ENCODE data around the gene MAP3K1.

MAP3K1 gene

DNA sequence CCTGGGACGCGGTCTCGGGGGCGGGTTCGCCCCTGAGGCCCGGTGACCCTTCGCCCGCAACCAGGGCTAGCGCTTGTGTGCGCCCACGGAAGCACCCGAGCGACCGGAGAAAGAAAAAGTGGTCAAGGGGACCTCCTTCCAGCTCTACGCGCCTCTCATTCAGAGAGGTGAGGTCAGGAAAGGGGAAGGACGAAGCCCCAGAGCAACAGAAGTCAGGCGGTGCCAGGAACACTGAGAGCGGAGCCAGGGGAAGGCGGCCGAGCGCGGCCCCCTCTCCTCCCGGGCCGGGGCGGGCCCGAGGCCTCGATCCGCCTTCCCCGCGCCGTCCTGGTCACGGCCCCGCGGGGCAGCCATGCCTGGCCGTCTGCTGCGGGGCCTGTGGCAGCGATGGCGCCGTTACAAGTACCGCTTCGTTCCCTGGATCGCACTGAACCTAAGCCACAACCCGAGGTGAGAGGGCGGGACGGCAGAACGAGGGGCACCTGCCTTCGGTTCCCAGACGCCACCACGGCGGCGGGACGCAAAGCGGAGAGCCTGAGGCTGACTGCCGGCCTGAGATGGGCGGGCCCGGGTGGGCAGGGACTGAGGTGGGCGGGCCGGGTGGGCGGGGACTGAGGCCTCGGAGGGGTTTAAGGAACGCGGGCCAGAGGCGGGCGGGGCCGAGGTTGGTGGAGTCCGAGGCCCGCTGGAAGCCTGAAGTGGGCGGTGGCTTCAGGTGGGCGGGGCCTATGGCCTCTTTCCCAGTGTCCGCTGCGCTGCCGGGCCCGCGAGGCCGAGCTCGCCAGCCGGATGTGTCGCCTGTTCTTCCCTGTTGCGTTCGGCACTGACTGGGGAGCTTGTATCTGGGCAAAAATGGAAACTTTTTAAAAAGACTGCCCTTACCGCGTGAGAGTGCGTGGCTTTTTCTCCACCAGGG, 94.2 kb downstream of the MAP3K1 start, which contains the start of gene SETD9:
SETD9 (plus strand) TSS at position 303 of the 916 bp plus-strand sequence; CDS start at position 353, 50 bp downstream.
- peak; percentile 75 for DNase-seq (ENCODE audit: low read depth, low spot score)

- no peak for DNase-seq (ENCODE audit: low read depth, low spot score)
These were observed 95.0 kb downstream of the MAP3K1 start for GRCh38 chr5:56910210-56910965.

GRCh38 chr5:56913766-56914165, 98.4 kb downstream of the MAP3K1 start:
- no peak for DNase-seq (ENCODE audit: low read depth, low spot score)

DNA sequence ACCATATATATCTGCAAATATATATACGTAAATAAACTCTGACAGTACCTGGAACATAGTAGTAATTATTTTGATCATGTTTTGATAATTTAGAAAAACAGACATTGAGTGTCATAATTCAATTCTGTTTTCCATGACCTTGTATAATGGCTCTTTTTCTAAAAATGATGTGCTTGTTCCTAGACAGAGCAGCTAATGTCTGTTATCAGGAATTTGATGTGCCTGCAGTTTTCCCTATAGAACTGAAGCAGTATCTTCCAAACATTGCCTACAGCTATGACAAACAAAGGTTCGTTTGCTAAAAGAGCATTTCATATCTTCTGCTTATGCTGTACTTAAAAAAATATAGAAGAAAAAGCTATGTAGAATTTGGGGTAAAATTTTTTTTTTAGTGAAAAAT, 99.3 kb downstream of the MAP3K1 start:
- no peak for DNase-seq (ENCODE audit: low read depth, low spot score)

DNA sequence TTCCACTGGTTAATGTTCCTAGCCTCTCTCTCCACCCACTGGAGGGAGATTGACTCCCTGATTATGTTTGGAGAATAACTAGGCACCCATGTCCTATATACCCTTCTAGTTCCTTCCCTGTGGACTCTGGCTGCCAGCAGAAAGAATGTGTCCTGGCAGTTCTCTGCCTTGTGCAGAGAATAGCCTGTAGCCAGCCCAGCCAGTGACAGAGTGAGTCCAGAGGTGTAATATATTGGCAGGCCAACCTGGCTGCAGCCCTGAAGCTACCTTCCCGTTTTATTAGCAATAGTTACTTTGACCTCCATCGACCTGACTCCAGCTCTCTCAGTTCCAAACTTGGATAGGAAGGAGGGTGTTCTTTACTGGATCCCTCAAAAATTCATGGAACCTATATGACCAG, 102.2 kb downstream of the MAP3K1 start:
- no peak for DNase-seq (ENCODE audit: low read depth, low spot score)

GRCh38 chr5:56918054-56918453, 102.7 kb downstream of the MAP3K1 start:
- DNase-seq (ENCODE audit: low read depth, low spot score): no peak

GRCh38 chr5:56919942-56920662, 104.8 kb downstream of the MAP3K1 start:
- no peak for DNase-seq (ENCODE audit: low read depth, low spot score)

DNA sequence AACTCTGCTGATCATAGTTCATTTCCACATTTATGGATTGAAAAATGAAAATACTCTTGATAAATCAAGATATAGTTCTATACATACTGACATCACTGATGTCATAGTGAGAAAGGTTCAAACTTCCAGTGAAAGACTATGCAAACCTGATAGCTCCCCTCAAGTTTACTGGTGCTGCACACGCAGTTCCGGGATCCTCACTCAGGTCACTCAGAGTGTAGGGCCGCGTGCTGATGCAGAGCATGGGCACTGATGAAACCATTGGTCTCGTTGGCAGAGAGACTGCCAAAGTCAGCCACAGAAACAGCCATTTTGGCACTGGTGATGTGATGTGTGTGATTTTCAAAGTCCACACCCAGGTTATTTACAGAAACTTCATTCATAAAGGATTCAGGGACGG, 107.6 kb downstream of the MAP3K1 start:
- DNase-seq (ENCODE audit: low read depth, low spot score): no peak

- no peak for DNase-seq (ENCODE audit: low read depth, low spot score)
These were observed 119.0 kb downstream of the MAP3K1 start for GRCh38 chr5:56934325-56934724.

- DNase-seq (ENCODE audit: low read depth, low spot score): no peak
These were observed 123.5 kb downstream of the MAP3K1 start for GRCh38 chr5:56938858-56939257.

GRCh38 chr5:56941981-56942380, 126.6 kb downstream of the MAP3K1 start:
- no peak for DNase-seq (ENCODE audit: low read depth, low spot score)

Data from iPS DF 19.7 (cell line).